ENCODE measurements around the gene IL2RA.

IL2RA gene

GRCh38 chr10:6077071-6077675, 15.0 kb upstream of the IL2RA start:
- no peak for TF ChIP-seq CTCF (IDR thresholded peaks at IDR 0.05; ENCODE audit: insufficient read depth, low read length, poor library complexity, severe bottlenecking)
- Histone ChIP-seq H3K27me3 (replicated peaks; ENCODE audit: control insufficient read depth, insufficient read depth, low read length) (no peaks in the 10 kb centered on the region; the same call in 1 of the 2 replicates), H3K36me3 (ENCODE audit: control insufficient read depth, insufficient read depth, low read length) (no peaks in the 10 kb centered on the region), H3K4me3 (replicated peaks; ENCODE audit: low read depth, low read length) (no peak overlapping the region)
- no peak for DNase-seq (ENCODE audit: extremely low read depth, insufficient read length)

- TF ChIP-seq CTCF (IDR thresholded peaks at IDR 0.05; ENCODE audit: insufficient read depth, low read length, poor library complexity, severe bottlenecking): no peak
- H3K4me3 ChIP-seq (replicated peaks; ENCODE audit: low read depth, low read length): no peak overlapping the region
- H3K27me3 ChIP-seq (replicated peaks; ENCODE audit: control insufficient read depth, insufficient read depth, low read length): no peaks in the 10 kb centered on the region
- H3K36me3 ChIP-seq (ENCODE audit: control insufficient read depth, insufficient read depth, low read length): no peaks in the 10 kb centered on the region
- DNase-seq (ENCODE audit: extremely low read depth, insufficient read length): no peak
Measured at GRCh38 chr10:6074489-6075301, 12.5 kb upstream of the IL2RA start.

GRCh38 chr10:6072215-6072934, 10.2 kb upstream of the IL2RA start:
- Histone ChIP-seq H3K36me3 (ENCODE audit: control insufficient read depth, insufficient read depth, low read length) (no peaks in the 10 kb centered on the region), H3K27me3 (replicated peaks; ENCODE audit: control insufficient read depth, insufficient read depth, low read length) (no peaks in the 10 kb centered on the region), H3K4me3 (replicated peaks; ENCODE audit: low read depth, low read length) (peak overlapping the region; percentile 42)
- peak; percentile 41 for DNase-seq (ENCODE audit: extremely low read depth, insufficient read length)
- TF ChIP-seq CTCF (IDR thresholded peaks at IDR 0.05; ENCODE audit: insufficient read depth, low read length, poor library complexity, severe bottlenecking): no peak

GRCh38 chr10:6071181-6072175, 9.3 kb upstream of the IL2RA start:
- Histone ChIP-seq H3K27me3 (replicated peaks; ENCODE audit: control insufficient read depth, insufficient read depth, low read length) (no peaks in the 10 kb centered on the region), H3K36me3 (ENCODE audit: control insufficient read depth, insufficient read depth, low read length) (no peaks in the 10 kb centered on the region), H3K4me3 (replicated peaks; ENCODE audit: low read depth, low read length) (no peak overlapping the region; the same call in 1 of the 2 replicates)
- TF ChIP-seq CTCF (IDR thresholded peaks at IDR 0.05; ENCODE audit: insufficient read depth, low read length, poor library complexity, severe bottlenecking): no peak
- no peak for DNase-seq (ENCODE audit: extremely low read depth, insufficient read length)

GRCh38 chr10:6070660-6071059, 8.5 kb upstream of the IL2RA start:
- TF ChIP-seq CTCF (IDR thresholded peaks at IDR 0.05; ENCODE audit: insufficient read depth, low read length, poor library complexity, severe bottlenecking): no peak
- Histone ChIP-seq H3K36me3 (ENCODE audit: control insufficient read depth, insufficient read depth, low read length) (no peaks in the 10 kb centered on the region), H3K4me3 (replicated peaks; ENCODE audit: low read depth, low read length) (no peak overlapping the region), H3K27me3 (replicated peaks; ENCODE audit: control insufficient read depth, insufficient read depth, low read length) (no peaks in the 10 kb centered on the region)
- no peak for DNase-seq (ENCODE audit: extremely low read depth, insufficient read length)
